GM21576 (cell line): ENCODE results near the gene MAP3K19.
"Not testable (repeated sequence)": the region's sequence is repeated elsewhere in the genome, so short reads cannot be mapped to it uniquely, and the experiment has no call there.

ENCODE experiments used
- ATAC-seq: cut with Tn5 transposase; IDR thresholded peaks from one replicate; pipeline ENCODE4 v1.9.1; 2021; ENCODE audit warnings: mild to moderate bottlenecking, moderate library complexity; ENCODE audit not compliant: unreplicated experiment

Gene MAP3K19

DNA sequence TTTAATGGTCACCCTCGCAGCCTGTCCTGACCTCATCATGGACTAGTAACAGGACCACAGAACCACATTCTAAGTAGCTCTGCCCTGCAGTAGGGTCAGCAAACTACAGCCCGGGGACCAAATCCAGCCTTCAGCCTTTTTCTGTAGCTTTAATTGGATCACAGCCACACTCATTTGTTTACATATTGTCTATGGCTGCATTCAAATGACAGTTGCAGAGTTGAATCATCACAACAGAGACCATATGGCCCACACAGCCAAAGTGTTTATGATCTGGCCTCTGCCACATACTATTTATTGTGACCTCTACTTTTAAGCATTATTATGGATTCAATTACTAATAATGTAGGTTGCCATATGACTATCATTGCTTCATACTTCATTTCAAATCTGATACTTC is 47.7 kb downstream of the MAP3K19 start:
- ATAC-seq = no peak

DNA sequence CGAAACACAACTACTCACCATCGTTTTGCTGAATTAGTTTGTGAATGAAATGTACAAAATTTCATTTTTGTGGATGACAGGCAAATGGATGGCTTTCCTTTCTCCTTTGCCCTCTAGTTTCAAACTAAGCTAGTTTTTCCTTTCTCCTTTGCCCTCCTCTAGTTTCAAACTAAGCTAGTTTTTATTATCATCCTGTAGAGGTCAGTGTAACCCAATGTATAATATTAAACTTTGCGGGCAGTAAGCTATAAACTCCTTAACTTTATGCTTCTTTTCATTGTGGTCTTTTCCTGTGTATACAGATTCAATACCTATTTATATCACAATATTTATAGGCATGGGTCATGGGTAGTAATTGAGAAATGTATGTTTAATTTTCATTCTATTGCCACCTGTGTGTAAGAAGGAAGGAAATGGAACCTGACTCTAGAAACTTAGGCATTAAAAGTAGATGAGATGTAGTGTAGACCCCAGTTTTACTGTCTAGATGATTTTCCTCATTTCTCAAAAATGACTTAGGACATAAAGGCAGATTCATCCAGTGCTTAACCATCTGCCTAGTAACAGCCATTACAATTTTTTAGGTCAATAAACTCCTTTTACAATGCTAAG is 58.1 kb downstream of the MAP3K19 start:
- no peak for ATAC-seq

DNA sequence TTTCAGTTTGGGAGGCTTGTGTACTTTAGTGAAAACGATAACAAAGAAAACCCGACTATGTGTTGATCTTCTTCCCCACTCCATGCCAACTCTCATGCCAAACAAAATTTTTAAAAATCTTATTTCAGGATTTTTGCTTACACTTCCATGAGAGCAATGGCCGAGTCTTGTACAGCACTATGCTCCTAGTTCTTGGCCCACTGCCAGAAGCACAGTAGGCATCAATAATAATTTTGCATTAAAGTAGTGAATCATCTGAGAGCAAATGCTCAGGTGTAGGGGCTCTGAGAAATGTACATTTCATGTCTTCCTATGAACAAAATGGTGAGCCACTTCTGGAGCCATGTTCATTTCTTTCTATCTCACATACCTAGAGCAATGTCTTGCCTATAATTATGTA is 62.2 kb downstream of the MAP3K19 start:
- ATAC-seq = no peak

DNA sequence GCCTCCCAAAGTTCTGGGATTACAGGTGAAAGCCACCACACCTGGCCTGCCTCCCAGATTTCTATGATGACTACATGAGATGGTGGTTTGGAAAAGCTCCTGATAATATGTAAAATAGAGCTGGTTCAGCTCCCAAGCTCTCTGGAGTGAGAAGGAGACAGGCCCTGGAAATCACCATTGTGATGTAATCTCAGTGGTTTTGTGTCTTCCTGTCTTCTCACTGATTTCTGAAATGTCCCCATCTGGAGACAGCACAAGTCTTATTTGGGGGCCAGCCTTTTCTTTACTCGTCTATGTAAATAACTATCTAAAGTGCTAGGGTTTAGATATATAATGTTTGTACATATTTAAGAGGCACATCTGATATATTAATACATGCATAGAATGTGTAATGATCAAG is 64.6 kb downstream of the MAP3K19 start:
- ATAC-seq = no peak

DNA sequence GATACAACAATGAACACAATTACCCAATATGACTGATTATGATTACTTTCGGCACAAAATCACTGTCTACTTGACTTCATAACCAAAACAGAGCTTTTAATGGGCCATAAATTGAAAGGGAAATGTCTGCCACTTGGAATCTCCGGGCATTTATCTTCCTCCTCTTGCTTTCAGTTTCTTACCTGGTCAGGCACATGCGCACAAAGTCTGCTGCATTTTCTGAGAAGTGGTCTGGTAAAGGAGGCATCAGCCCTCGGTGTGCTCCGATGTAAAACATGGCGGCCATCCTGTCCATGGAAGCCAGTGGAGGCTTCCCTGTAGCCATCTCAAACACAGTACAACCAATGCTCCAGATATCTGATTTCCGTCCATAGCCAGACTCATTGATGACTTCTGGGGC is 66.6 kb downstream of the MAP3K19 start:
- ATAC-seq = no peak

DNA sequence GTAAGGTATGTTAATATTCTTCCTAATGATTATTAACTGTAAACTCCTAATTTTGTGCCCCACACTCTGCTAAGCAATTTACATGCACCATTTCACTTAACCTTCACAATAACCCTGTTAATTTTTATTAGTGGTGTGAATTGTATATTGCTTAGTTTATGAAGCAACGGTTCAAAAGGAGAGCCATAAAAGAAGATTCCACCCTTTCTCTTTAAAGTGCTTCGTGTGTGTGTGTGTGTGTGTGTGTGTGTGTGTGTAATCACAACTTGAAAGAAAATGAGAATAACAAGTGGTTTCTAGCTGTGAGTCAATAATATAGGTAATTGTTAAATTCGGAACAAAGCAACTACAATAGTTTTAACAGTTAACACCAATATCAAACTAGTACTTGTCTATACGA is 68.0 kb downstream of the MAP3K19 start:
- no peak for ATAC-seq

DNA sequence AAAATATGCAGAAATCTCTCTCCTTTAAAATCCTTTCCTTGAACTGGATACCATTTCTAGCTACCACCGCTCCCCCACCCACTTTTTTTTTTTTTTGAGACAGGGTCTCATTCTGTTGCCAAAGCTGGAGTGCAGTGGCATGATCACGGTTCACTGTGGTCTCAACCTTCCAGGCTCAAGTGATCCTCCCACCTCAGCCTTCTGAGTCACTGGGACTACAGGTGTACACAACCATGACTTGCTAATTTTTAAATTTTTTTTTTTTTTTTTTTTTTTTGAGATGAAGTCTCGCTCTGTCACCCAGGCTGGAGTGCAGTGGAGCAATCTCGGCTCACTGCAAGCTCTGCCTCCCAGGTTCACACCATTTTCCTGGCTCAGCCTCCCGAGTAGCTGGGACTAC is 70.1 kb downstream of the MAP3K19 start:
- ATAC-seq = not testable (repeated sequence)

DNA sequence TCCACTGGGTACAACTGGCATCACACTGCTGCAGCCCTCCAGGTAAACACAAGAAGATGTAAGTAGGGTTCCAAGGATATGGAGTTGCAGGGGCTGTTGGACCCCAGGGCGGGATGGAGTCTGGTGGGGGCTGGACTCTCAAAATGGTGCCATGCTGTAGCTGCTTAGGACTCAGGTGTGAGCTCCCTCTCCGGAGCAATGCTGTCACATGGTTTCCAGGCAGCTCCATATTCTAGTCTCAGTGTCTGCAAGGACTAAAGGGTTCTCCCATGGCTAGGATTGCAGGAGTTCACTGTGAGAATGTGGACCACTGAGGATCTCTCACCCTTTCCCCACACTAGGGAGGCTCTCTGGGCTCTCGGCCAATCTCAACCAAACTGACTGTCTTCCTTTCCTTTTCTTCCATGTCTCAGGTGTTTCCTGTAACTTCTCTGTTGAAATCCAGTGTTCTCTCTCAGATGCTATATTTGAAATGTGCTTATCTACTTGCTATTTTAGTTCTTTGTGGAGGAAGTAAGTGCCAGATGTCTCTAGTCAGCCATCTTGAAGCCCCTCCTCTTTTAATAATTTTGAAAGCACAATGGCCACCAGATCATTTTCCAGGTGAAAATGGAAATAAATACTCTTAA is 71.1 kb downstream of the MAP3K19 start:
- no peak for ATAC-seq

DNA sequence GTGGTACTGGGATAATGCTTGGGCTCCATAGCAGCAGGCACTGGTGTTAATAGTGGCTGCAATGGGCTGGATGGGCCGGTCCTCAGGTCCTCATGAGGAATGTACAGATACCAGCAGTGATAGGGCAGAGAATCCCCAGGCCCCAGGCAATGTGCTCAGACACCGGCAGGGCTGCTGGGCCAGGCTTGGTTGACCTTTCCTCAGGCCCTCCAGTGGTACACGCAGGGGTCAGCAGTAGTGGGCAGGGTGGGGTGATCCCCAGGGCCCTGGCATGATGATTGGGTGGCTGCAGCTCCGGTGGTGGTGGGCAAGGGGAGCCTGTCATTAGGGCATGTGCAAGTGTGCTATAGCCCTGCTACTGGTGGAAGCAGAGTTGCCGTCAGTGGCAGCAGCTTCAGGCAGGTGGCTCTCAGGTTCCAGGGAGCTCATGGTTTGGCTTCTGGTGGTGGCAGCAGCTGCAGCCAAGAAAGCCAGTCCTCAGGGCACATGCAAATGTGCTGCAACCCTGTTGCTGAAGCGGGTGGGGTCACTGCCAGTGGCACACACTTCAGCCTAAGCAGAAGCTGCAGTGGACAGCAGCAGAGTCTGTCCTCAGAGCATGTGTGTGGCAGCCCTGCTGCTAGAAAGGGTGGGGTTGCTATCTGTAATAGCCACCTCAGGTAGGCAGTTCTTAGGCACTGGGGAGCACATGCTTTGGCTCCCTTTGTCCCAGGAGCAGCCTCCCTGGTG is 71.8 kb downstream of the MAP3K19 start:
- ATAC-seq = no peak

DNA sequence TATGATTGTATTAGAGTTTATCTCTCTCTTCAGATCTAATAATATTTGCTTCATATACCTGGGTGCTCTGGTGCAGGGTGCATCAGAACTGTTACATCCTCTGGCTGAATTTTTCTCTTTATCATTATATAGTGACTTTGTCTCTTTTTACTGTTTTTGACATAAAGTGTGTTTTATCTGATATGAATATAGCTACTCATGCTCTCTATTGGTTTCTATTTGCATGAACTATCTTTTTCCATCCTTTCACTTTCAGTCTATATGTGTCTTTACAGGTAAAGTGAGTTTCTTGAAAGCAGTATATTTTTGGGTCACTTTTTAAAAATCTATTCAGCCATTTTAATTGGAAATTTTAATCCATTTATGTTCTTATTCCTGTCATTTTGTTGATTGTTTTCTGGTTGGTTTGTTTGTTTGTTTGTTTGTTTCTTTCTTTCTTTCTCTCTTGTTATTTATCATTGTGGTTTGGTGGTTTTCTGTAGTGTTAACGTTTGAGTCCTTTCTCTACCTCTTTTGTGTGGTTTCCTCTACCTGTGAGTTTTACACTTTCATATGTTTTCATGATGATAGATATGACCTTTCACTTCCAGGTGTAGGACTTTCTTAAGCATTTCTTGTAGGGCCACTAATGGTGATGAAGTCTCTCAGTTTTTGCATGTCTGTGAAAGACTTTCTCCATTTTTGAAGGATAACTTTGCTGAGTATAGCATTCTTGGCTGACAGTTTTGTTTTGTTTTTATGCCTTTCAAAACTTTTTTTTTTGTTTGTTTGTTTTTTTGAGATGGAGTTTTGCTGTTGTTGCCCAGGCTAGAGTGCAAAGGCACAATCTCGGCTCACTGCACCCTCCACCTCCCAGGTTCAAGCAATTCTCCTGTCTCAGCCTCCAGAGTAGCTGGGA is 73.8 kb downstream of the MAP3K19 start:
- no peak for ATAC-seq

DNA sequence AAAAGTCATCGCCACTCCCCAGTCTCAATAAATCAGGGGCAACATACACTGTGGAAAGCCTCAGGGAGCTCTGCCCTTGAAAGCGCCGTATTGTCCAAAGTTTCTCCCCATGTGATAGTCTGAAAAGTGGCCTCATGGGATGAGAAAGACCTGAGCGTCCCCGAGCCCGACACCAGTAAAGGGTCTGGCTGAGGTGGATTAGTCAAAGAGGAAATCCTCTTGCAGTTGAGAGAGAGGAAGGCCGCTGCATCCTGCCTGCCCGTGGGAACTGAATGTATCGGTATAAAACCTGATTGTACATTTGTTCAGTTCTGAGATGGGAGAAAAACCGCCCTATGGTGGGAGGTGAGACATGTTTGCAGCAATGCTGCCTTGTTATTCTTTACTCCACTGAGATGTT is 80.1 kb downstream of the MAP3K19 start:
- ATAC-seq = not testable (repeated sequence)

DNA sequence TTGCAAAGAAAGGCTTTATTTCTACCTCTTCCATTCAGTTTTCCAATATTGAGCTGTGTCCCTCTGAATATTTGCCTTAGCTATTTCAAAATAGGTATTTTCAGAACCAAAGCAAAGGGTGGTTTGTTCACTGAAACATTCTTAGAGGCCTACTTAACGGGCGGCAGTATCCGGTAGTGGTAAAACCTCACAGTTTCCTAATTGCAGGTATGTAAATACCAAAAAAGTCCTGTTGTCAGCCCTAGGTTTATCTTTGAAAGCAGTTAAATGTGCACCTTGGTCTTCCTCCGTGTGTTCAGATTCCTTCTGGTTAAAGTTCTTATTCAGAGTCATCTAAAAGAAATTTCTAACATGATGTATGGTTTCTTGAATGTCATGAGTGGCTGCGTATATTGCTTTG is 89.8 kb downstream of the MAP3K19 start:
- ATAC-seq = no peak

DNA sequence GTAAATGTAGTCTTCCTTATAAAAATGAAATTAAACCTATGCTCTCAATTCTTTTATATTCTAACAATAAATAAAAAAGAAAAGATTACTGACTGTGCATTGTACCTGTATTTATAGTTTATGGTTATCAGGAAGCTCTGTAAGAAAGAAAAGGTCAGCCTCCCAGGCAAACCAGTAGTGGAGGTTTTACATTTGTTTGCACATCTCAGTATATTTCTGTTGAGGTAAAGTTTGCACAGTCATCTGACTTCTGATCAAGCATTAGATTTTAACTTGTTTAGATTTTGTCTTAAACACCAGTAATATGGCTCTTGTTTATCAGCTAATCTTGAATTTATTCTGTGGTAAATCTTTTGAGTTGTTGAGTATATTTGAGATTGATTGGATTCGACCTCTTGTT is 91.5 kb downstream of the MAP3K19 start:
- ATAC-seq = no peak

DNA sequence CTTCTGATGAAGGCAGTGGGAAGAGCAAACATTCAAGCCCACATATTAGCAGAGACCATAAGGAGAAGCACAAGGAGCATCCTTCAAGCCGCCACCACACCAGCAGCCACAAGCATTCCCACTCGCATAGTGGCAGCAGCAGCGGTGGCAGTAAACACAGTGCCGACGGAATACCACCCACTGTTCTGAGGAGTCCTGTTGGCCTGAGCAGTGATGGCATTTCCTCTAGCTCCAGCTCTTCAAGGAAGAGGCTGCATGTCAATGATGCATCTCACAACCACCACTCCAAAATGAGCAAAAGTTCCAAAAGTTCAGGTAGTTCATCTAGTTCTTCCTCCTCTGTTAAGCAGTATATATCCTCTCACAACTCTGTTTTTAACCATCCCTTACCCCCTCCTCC is 93.2 kb downstream of the MAP3K19 start:
- ATAC-seq = no peak

DNA sequence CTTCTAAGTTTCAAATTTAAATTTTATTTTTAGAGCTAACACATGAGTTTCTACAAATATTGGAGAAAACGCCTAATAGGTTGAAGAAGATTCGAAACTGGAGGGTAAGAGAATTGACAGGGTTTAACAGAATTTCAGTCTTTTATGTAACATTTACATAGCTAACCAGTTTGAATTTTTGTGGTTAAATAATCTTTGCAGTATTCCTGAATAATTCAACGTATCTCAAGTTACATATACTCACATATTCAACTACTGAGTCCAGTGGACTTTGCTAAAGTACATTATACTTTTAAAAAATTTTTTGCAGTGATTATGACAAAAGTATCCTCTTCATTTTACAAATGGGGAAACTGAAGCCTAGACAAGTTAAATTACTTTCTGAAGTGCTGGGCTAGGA is 94.6 kb downstream of the MAP3K19 start:
- ATAC-seq = no peak

DNA sequence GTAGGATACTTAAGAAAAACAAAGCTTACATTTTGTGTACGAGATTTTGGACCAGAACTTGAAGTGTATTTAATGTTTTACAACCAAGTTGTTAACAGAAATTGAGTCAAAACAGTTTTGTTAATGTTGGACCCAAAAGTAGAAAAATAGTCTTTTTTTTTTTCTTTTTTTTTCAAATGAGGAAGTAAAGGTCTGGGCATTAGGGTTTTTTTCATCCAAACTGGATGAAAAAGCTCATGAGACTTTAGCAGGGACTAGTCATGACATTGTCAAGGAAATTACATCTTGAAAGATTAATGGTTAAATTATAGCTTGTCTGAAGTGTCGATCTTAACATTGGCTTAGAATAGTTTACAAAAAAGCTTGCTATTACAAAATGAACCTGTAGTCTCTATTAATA is 96.4 kb downstream of the MAP3K19 start:
- ATAC-seq = no peak

DNA sequence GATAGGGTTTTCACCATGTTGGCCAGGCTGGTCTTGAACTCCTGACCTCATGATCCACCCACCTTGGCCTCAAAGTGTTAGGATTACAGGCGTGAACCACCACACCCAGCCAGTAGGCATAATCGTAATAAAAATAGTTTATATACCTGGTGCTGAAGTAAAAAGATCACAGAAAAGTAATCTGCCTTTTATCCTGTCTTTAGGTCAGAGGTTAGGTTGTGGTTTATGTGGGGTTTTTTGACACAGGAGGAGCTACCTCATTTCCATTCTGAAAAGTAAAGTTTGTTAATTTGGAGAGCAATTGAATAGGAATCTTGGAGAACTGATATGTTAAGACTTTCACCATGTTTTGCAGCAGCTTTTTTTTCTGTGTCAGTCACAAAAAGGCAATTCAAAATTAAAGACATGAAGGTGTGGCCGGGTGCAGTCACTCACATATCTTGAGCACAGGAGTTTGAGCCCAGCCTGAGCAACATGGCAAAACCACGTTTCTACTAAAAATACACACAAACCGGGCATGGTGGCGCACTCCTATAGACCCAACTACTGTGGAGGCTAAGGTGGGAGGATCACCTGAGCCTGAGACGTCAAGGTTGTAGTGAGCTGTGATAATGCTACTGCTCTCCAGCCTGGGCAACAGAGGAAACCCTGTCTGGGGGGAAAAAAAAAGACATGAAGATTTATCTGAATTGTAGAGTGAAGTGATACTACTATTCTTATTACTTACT is 97.1 kb downstream of the MAP3K19 start:
- ATAC-seq = no peak

DNA sequence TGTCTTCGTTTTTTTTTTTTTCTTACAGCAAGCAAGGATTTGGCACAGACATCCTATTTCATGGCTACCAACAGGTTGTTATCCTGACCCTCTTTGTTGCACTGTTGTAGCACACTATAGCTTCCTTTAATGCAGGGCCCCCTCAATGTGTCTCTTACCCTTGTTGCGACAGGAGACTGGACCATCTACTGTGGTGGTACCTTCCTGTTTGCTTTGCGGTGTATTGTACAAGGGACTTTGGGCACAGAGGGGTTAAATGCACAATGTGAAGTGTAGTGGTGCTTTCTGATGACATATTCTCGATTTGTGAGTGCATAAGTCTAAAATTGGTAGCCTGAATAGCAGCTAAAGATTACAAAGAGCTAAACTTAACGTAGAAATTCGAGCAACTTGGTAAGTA is 101.2 kb downstream of the MAP3K19 start:
- no peak for ATAC-seq

DNA sequence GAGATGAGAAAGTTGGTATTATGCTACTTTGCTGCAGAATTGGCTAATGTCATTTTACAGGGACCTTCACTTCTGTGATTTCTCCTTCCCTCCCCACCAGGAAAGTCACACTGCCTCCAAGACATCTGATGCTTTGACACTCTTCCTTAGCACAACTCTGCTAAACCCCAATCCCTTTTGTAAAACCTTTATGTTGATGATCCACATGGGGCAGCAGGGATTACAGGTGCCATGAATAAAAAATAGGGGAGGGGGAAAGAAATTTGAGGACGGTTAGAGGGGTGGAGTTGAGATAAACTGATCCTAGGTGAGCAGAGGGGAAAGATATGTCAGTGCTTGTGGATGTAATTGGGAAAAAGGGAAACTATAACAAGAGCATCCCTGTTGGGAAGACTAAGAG is 102.3 kb downstream of the MAP3K19 start:
- ATAC-seq = no peak

DNA sequence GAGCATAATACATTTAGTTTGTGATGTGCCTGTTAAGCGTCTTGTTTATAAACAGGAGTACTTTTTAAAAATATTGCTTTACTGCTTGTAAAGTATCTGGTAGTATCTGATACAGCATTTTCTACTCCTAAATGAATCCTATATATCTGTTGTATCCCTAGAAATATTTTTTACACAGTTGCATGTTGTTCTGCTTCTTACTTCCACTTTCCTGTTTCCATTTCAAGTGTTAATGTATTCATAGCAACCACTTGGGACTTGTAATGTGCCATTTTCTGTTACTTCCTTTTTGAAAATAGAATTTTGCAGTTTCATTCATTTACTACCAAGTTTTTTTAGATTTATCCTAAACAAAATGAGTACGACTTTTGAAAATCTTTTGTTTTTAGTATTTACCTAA is 103.7 kb downstream of the MAP3K19 start:
- peak; percentile 91 for ATAC-seq

DNA sequence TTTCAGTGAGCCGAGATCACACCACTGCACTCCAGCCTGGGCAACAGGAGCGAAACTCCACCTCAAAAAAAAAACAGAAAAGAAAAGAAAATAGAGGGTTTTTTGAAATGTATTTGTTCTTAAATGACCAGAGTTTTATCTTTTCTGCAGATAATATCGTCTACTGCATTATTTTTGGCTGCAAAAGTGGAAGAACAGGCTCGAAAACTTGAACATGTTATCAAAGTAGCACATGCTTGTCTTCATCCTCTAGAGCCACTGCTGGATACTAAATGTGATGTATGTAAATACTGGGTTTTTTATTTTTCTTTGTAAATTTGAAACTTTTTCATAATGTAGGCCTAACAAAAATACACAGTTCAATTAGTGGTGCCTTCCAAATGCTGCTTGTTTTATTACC is 110.6 kb downstream of the MAP3K19 start:
- no peak for ATAC-seq
